Hematopoietic multipotent progenitor cell treated with erythropoietin and hydrocortisone succinate and interleukin-3 and kit ligand, for 15 days (in vitro differentiated cells): ENCODE measurements around the gene EPHA7.

Experiments
- DNase-seq: peaks from one replicate; pipeline ENCODE4 v3.0.0-alpha.2; 2015; ENCODE audit warnings: low spot score

EPHA7 gene

DNA sequence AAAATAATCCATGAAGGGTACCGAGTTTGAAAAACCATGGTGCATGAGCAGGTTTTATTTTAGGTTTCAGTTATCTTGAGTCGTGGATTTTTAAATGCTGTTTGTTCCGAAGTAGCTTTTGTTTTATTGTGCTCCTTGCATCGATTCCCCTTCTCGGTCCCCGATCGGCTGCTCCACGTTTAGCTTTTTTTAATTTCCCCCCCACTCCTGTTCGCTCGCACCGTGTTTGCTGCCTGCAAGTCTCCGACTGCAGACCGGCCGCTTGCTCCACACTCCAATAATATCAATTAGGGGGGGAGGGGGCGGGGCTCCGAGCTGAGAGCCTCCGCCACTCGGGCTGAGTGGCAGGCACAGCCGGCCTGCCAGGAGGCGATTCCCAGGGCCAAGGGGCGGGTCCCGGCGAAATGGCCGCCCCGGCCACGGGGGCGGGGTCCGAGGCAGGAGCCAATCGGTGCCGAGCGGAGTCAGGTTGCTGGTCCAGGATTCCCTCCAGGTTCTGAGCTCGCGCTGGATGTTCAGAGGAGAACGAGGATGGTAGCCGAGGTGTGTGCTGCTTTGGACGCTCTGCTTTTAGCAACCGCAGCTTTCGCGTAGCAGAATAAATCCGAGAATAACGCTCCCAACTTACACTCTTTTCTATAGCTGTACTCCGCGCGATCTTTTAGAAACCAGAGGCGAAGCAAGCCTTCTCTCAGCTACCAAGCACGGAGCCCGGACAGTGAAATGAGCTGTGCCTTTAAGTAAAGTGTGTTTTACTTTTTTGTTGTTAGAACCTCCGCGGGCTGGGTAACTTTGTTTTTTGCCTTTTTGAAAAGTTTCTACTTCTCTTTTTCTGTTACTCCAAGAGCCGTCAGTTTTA, at the start of gene EPHA7:
EPHA7 (minus strand) TSS at position 256 of the 859 bp plus-strand sequence; CDS start at position 38, 218 bp downstream.
- no peak for DNase-seq

- no peak for DNase-seq
Observed at GRCh38 chr6:93468291-93468690, 48.9 kb upstream of the EPHA7 start.

DNA sequence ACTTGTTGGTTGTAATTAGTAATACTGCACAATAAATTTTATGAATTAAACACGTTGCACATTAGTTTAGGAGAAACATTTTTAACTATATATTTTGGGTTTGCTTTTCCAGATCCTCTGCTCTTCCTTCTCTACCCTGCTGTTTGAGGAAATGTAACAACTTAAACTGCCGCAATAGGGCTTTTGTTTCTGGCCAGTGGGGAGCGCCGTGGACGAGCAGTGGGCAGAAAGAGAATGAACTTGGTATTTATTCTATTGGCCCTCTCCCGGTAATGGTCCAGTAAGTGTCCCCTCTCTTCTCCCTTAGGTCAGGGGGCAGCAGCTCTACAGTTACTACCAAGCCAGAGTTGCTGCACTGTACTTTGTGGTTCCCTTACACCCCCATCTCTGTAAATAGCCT, 35.2 kb upstream of the EPHA7 start:
- no peak for DNase-seq

- DNase-seq = no peak
Observed at GRCh38 chr6:93453956-93454355, 34.6 kb upstream of the EPHA7 start.

DNA sequence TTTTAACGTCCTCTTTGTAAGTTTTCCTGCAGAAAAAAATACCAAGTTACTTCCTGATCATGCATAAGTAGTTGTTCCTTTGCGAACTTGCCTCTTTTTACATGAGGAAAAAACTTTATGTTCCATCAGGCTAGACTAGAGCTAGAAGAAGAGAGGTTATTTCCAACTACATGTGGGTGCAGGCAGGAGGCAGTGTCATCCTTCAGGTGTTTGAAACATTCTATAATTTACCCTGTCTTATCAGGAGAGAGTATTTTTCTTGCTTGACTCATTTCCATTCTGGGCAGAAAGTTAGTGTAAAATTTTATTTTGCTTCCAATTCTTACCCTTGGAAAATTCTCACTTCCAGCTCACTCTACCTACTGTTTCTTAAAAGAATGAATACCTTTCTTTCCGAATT, 28.5 kb upstream of the EPHA7 start:
- no peak for DNase-seq

DNA sequence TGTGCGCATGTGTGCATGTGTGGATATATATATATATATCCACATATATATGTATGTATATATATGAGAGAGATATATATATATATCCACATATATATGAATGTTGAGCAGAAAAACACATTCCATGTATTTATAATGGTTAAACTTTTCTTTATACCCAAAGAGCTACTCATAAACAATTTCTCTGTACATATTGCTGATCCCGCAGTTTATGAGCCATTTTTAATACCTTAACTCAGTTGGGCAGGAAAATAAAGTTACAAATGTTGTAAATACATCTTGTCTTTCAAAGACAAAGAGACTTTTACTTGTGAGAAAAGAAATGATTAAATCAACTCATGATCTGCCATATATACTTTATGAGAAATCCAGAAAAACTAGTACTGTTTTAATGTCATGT, 18.1 kb upstream of the EPHA7 start:
- DNase-seq = no peak

- DNase-seq = no peak
Observed at GRCh38 chr6:93433592-93433991, 14.2 kb upstream of the EPHA7 start.

- no peak for DNase-seq
Observed at GRCh38 chr6:93424303-93425064, 5.1 kb upstream of the EPHA7 start.

DNA sequence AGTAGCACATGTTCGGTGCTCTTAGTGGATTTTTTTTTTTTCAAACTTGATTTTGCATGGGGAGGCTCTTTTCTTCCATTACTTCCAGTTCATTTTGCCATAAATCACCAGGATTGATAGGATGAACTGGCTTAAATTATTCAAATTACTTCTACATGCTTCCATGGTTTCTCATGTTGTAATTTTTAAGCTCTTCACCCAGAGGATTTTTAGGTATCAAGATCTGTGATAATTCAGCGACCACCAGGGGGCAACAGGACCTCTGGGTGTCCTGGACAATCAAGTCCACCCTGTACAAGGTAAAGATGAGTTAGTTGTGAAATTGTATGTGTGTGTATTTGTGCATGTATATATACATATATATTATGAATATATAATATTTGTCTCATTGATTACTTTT, 4.2 kb upstream of the EPHA7 start:
- no peak for DNase-seq

DNA sequence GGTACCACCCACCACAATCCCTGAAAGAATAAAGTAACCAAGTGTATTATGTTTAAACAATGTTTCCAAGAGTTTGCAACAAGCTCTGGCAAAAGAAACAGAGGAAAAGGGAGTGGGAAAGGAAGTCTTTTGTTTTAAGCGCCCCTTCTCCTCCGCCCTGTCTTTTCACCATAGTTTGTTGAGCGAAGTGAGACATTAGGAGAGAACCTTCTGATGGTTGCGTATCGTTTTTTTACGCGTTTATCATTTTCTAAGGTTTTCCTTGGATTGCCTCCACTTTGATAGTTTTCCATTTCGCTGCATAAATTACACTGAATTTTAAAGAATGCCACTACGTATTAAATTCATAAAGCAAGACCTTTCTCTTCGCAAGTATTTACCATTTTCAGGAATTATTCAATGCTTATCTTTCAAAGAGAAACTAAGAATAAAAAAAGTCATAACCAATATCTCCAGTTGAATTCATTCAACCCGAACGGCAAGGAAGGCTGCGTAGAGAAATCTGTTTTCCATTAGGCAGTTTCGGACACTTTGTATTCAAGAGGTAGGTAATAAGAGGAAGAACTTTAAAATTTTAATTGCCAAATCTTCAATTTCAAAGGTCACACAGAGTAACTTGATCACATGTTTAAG, 920 bp upstream of the EPHA7 start:
- no peak for DNase-seq

DNA sequence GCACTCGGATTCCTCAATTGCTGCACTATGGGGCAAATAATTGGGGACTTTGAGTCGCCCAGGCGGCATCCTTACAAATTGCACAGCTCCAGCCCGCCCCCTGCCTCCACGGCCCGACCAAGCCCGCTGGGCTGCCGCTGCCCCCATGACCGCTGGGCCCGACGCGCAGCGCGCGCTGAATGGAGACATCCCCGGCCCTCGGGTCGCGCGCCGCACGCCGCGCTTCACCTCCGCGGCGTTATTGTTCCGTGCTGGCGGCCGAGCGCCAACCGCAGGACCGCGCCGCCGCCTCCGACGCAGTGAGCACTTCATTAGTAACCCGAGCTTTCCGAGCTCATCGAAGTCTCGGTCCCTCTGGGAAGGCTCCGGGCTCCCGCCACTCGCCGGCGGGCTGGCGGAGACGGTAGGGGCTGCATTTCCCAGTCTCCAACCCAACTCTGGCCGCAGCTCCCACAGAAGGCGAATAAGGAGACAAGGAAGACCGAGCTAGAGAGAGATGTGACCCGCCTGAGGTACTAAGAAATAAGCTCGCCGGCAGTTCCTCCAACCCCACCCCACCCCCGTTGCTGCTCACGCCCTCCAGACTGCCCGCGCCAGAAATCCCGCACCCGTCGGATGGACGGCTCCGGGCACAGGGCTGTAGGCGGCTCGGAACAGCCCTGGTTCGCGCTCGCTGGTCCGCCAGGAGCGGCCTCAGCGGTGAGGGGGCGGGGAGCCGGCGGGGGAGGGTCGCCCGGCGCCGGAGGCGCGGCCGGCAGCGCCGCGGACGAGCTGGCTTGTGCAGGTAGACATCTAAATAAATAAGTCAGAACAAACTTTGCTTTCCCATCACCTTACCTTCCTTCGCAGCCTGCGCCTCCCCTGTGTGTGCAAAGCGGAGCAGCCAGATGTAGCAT, 703 bp downstream of the EPHA7 start:
- no peak for DNase-seq

DNA sequence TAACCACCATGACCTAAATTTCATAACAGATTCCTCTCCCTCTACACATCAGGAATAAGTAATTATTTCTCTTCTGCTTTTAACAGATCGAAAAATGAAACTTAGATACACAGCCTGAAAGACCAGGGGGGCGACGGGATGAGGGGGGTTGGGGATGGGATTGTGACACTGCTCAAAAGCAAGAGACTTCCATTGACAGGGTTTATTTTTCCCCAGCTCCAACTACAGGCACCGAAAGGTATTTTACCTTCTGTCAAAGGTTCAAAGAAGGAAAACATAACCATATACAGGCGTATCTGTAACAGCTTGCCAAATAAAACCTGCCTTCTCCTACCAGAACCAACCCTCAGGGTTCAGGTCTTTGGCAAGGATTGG, 1.3 kb downstream of the EPHA7 start:
- DNase-seq = no peak

GRCh38 chr6:93417421-93418013, 1.8 kb downstream of the EPHA7 start:
- no peak for DNase-seq

GRCh38 chr6:93416571-93417420, 2.6 kb downstream of the EPHA7 start:
- DNase-seq = no peak

GRCh38 chr6:93413190-93413589, 6.2 kb downstream of the EPHA7 start:
- DNase-seq = no peak

- no peak for DNase-seq
Observed at GRCh38 chr6:93412452-93412851, 6.9 kb downstream of the EPHA7 start.

DNA sequence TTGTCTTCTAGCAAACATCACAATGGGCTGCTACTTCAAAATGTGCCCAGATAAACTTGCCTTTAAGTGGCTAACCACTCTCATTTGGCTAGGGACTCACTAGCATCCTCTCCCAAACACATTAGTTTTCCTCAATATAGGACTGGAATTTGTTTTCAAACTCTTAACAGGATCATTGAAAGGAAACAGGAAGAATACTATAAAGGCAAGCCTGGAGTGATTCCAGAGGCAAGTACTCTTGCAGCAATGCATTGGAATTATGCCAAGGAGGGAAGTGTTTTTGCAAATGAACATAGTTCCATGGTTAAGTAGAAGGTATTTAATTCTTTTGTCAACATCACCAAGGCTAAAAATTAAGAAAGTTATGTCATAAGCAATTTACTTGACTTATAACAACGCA, 12.2 kb downstream of the EPHA7 start:
- no peak for DNase-seq

DNA sequence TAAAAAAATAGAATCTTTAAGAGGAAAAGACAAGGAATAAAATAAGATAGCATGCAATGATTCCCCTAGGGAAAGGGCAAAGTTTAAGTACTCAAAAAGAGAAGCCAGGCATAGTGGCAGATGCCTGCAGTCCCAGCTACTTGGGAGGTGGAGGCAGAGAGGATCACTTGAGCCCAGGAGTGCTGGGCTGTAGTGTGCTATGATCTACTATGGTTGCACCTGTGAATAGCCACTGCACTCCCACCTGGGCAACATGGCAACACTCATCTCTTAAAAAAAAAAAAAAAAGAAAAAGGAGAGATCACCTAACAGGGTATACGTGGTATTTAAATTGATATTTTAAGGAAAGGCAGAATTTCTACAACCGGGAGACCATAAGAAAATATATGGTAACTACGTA, 16.0 kb downstream of the EPHA7 start:
- no peak for DNase-seq

GRCh38 chr6:93398723-93399122, 20.6 kb downstream of the EPHA7 start:
- DNase-seq = no peak

DNA sequence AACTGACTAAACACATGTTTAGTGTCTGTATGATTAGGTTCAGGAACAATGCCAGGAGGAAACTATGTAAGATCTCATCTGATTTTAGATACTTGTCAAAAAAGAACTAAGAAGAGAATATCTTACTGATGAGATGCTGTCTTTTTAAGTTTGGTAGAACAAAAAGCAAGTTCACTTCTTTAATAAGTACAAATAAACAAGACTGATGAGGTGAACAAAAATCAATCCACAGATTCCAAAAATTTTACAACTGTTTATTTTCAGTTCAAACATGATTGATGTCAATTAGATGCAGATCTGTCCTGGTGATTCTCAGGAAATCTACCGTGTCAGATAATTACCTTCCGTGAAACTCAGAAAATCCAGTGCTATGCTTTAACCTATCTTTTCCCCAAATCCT, 24.9 kb downstream of the EPHA7 start:
- DNase-seq = no peak
